ENCODE data around the gene GLYR1.

The GLYR1 gene

GRCh38 chr16:4763791-4764190, 83.3 kb downstream of the GLYR1 start:
- no peak for DNase-seq (ENCODE audit: low read depth)

GRCh38 chr16:4762205-4762604, 84.9 kb downstream of the GLYR1 start:
- DNase-seq (ENCODE audit: low read depth): no peak

GRCh38 chr16:4760221-4760910, 86.7 kb downstream of the GLYR1 start:
- DNase-seq (ENCODE audit: low read depth): no peak

- no peak for DNase-seq (ENCODE audit: low read depth)
Observed at GRCh38 chr16:4755687-4756086, 91.4 kb downstream of the GLYR1 start.

GRCh38 chr16:4754865-4755264, 92.2 kb downstream of the GLYR1 start:
- DNase-seq (ENCODE audit: low read depth): no peak

GRCh38 chr16:4753227-4753626, 93.9 kb downstream of the GLYR1 start:
- no peak for DNase-seq (ENCODE audit: low read depth)
